ENCODE measurements around the gene COL27A1. TPM values are rescaled to one million over a fixed set of nuclear protein-coding genes. Genes with fewer than 3 reads are reported as not detected.

COL27A1 gene
- total and polyA plus RNA-seq, 2 donors (not counting 3 experiments of a cell fraction or from before 2014, with no cell fraction given): 14.7 to 49.1 TPM

DNA sequence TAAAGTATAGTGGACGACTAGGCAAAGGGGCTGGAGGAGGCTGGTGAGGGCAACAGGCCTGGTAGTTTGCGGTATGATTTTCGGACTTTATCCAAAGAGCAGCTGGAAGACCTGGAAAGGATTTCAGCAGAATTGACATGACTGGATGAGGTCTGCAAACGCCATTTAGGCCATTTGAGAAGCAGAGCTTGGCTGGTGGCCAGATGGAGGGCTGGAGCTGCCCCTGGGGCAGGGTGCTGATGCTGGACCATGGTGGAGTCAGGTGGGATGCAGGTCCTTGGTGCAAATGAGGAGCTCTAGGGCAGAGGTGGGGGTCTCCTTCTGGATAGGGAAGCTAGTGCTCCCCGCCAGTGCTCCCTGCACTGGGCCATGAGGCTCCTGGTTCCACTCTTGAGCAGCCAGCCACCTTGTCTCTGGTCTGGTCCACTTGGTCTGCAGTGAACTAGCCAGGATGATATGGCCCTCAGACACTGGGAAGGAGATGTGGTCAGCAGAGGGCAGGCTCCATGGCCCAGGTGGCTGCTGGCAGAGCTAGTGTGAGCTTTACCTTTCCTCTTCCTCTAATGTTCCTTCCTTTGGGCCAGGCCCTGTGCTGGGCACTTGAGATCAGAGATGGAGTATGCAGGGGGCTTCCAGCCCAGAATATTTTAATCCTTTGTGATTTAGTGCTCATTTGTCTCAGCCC, 31.4 kb downstream of the COL27A1 start:
- no peak overlapping the region for H2AFZ ChIP-seq (ENCODE audit: low read depth, low read length)
- H3K79me2 ChIP-seq (ENCODE audit: control insufficient read depth, insufficient read depth, low read length): no peaks in the 10 kb centered on the region
- H3K9me1 ChIP-seq (replicated peaks; ENCODE audit: control insufficient read depth, extremely low read depth, insufficient read depth, low read length): no peaks in the 10 kb centered on the region
- dilution Hi-C loops (cut with MboI; ENCODE audit: extremely low pct_ligation_motif_present, low sequenced_read_pairs) (no loop called here), intact Hi-C loops (cut with micrococcal nuclease) (no loop called here)
- no peaks in the 10 kb centered on the region for H3K4me1 ChIP-seq (ENCODE audit: control insufficient read depth, extremely low read depth, insufficient read depth, low read length)
- ChIA-PET POLR2A (no interaction called here), CTCF (interaction anchor here (0.8 to 2.2 kb wide), 7 partner anchors 10 to 104 kb away, joined by 3 to 7 read pairs (median 3); partner anchors contain the start of gene COL27A1)
- H3K36me3 ChIP-seq (ENCODE audit: control insufficient read depth in 2 of 2, extremely low read depth in 1 of 2, insufficient read depth in 2 of 2, low read length in 2 of 2): no peaks in the 10 kb centered on the region
- no peaks in the 10 kb centered on the region for H3K27me3 ChIP-seq (ENCODE audit: control insufficient read depth in 2 of 2, insufficient read depth in 2 of 2, low read length in 2 of 2)
- no peak overlapping the region for H3K4me3 ChIP-seq (replicated peaks in 1 of 3; ENCODE audit: insufficient read depth in 1 of 3, low read depth in 1 of 3, low read length in 3 of 3)
- TF ChIP-seq MYC (IDR thresholded peaks at IDR 0.05; ENCODE audit: low read depth, low read length) (no peak), CTCF (IDR thresholded peaks at IDR 0.05; ENCODE audit: extremely low read depth in 1 of 2, insufficient read depth in 1 of 2, low read depth in 1 of 2, low read length in 2 of 2) (no peak), POLR2AphosphoS5 (IDR thresholded peaks at IDR 0.05; ENCODE audit: insufficient read depth, low read depth, low read length) (no peak), GATA2 (IDR thresholded peaks at IDR 0.05; ENCODE audit: insufficient read depth, insufficient read length, low read depth, low read length) (no peak), EZH2 (IDR thresholded peaks at IDR 0.05; ENCODE audit: borderline replicate concordance, low read depth, low read length, severe bottlenecking) (no peak), JUN (IDR thresholded peaks at IDR 0.05; ENCODE audit: borderline replicate concordance, insufficient read depth, insufficient read length, low read depth) (no peak), POLR2A (IDR thresholded peaks at IDR 0.05; ENCODE audit: low read depth, low read length) (no peak), FOS (IDR thresholded peaks at IDR 0.05; ENCODE audit: borderline replicate concordance, insufficient read depth, low read length) (no peak)
- TF ChIP-seq, protein P1, sequence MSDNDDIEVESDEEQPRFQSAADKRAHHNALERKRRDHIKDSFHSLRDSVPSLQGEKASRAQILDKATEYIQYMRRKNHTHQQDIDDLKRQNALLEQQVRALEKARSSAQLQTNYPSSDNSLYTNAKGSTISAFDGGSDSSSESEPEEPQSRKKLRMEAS (IDR thresholded peaks at IDR 0.05; ENCODE audit: insufficient read depth, insufficient read length): no peak
- no TSS peak for BruUV-seq (replicated peaks)
- no peak overlapping the region for H3K4me2 ChIP-seq (ENCODE audit: insufficient read depth, low read length)
- no peak overlapping the region for H3K9ac ChIP-seq (replicated peaks; ENCODE audit: extremely low read depth, insufficient read depth, low read length)
- no peaks in the 10 kb centered on the region for H3K9me3 ChIP-seq (replicated peaks; ENCODE audit: control insufficient read depth, insufficient read depth, low read length)
- no peaks in the 10 kb centered on the region for H4K20me1 ChIP-seq (replicated peaks; ENCODE audit: control insufficient read depth, extremely low read depth, insufficient read depth, low read length)
- no peak for DNase-seq (ENCODE audit: low read depth, low spot score)
- no peak overlapping the region for H3K27ac ChIP-seq (ENCODE audit: insufficient read depth, low read depth, low read length)
- FAIRE-seq: no peak

Measured in endothelial cell of umbilical vein (primary cell).